ENCODE data around the gene TMEM127. TPM values are rescaled to one million over a fixed set of nuclear protein-coding genes. Genes with fewer than 3 reads are reported as not detected.

TMEM127 gene
- total and polyA plus RNA-seq, 12 donors, result 14.9 to 89.2 (median 63.3) TPM

DNA sequence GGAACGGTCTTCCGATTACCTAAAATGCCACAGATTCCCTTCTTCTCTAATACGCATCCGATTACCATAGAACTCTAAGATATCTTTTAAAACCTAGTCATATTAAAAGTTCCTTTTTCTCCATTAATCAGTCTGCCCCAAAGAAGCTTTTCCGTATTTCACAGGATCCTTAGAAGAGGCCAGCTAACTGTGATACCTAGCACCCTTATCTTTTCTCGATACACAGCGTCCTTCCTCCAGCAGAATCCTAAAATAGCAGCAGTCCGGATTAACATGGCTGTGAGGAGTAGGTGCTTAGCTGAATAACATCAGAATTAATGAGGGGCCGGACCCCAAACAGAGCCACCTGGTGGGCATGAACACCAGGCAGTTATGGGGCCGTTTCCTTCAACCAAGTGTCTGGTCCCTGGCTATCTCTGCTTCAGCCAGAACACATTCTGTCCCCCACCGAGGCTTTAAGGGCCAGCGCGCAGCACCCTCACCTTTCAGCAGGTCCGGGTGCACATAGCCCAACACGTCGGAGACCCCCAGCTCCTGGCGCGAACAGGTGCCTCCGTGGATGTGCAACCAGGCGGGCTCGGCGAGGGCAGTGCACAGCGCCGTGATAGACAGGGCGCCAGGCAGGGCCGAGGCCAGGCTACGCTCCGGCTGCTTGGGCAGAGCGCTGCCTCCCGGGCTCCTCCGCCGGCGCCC lies 995 bp downstream of the TMEM127 start:
- intact Hi-C loops (cut with DNase I), result loop anchor here in 1 of 2 donors (10.0 kb wide), 1 partner anchor 120 kb away; the partner anchor contains the start of gene DUSP2
- Histone ChIP-seq H3K9me3 (replicated peaks in 1 of 3) (no peaks in the 10 kb centered on the region), H3K36me3 (replicated peaks in 1 of 2) (peaks cover 0 to 40% of the 10 kb centered on the region in 2 donors), H3K27ac (peak overlapping the region in 4 of 5 donors; percentile 93 to 99 (median 95)), H3K4me1 (replicated peaks in 1 of 2) (peaks cover 37 to 60% of the 10 kb centered on the region in 2 donors), H3K27me3 (no peaks in the 10 kb centered on the region), H3K4me3 (peak overlapping the region; percentile 3 to 97 (median 80))
- 8 to 30% (median 18%) methylated on average over 10 to 33 of the region's 33 CpGs for WGBS, 4 donors
- DNase-seq, result peak in 4 of 7 donors; percentile 32 to 67 (median 37)
- no peak for TF ChIP-seq POLR2A (IDR thresholded peaks at IDR 0.05)
- TF ChIP-seq, protein P1, sequence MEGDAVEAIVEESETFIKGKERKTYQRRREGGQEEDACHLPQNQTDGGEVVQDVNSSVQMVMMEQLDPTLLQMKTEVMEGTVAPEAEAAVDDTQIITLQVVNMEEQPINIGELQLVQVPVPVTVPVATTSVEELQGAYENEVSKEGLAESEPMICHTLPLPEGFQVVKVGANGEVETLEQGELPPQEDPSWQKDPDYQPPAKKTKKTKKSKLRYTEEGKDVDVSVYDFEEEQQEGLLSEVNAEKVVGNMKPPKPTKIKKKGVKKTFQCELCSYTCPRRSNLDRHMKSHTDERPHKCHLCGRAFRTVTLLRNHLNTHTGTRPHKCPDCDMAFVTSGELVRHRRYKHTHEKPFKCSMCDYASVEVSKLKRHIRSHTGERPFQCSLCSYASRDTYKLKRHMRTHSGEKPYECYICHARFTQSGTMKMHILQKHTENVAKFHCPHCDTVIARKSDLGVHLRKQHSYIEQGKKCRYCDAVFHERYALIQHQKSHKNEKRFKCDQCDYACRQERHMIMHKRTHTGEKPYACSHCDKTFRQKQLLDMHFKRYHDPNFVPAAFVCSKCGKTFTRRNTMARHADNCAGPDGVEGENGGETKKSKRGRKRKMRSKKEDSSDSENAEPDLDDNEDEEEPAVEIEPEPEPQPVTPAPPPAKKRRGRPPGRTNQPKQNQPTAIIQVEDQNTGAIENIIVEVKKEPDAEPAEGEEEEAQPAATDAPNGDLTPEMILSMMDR (IDR thresholded peaks at IDR 0.05), result peak in 4 of 6 experiments; percentile 20 to 29 (median 22)

DNA sequence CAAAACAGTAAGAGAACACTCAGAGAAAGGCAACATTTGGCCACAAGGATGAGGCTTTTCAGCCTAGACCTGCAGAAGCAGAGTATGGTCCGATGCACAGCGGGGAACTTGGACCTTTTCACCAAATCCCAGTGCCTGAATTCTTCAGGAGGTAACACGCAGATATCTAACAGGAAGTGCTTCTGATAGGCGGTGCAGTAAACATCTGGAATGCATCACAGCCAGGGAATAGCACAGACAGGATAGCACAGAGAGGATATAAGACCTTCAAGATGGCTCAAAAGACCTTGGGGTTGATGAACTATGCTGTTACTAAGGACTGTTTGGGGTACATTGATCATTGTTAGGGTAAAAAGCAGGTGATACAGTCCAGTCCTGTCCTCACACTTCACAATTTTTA lies 1.7 kb downstream of the TMEM127 start:
- Histone ChIP-seq H3K4me3 (peak overlapping the region in 2 of 4 donors; percentile 80 to 97), H3K27me3 (no peaks in the 10 kb centered on the region), H3K4me1 (replicated peaks in 1 of 2) (peaks cover 44 to 67% of the 10 kb centered on the region in 2 donors), H3K9me3 (replicated peaks in 1 of 3) (no peaks in the 10 kb centered on the region), H3K36me3 (replicated peaks in 1 of 2) (peaks cover 0 to 33% of the 10 kb centered on the region in 2 donors), H3K27ac (peak overlapping the region in 4 of 5 donors; percentile 93 to 99 (median 95))
- intact Hi-C loops (cut with DNase I), result loop anchor here in 1 of 2 donors (10.0 kb wide), 1 partner anchor 119 kb away; the partner anchor contains the start of gene DUSP2
- whole genome bisulfite sequencing, 4 donors, result 38 to 59% (median 56%) methylated on average over 4 of the region's 4 CpGs
- no peak for TF ChIP-seq POLR2A (IDR thresholded peaks at IDR 0.05)
- TF ChIP-seq, protein P1 (IDR thresholded peaks at IDR 0.05), result no peak
- no peak for DNase-seq

DNA sequence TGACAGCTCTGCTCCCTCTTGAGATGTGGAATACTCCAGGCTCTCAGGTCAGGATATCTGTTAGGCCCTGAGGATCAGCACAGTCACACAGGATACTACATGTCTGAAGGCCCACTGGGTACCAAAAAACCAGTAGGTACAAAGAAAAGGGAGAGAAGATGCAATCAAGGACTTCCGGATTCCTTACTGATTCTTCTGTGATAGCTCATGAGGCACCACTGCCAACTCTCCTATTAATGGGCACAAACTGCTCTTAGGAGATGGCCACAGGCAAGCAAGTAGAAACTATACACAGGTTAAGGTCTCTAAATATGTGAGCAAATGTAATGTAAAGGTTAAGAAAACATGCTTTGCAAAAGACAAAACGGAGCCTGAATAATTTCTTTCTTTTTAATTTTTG lies 3.5 kb downstream of the TMEM127 start:
- H3K27ac ChIP-seq, result peak overlapping the region in 3 of 5 donors; percentile 21 to 95 (median 88)
- peaks cover 60 to 81% of the 10 kb centered on the region in 2 donors for H3K4me1 ChIP-seq (replicated peaks in 1 of 2)

More for the DNA sequence above, 3.5 kb downstream of the TMEM127 start:
- 51 to 66% (median 57%) methylated on average over 2 of the region's 2 CpGs for WGBS, 4 donors
- no peaks in the 10 kb centered on the region for H3K9me3 ChIP-seq (replicated peaks in 1 of 3)
- H3K27me3 ChIP-seq, result no peaks in the 10 kb centered on the region
- H3K36me3 ChIP-seq (replicated peaks in 1 of 2), result peaks cover 0 to 15% of the 10 kb centered on the region in 2 donors
- TF ChIP-seq POLR2A (IDR thresholded peaks at IDR 0.05), result no peak
- TF ChIP-seq, protein P1 (IDR thresholded peaks at IDR 0.05), result no peak
- DNase-seq, result no peak
- intact Hi-C loops (cut with DNase I), result loop anchor here in 1 of 2 donors (10.0 kb wide), 1 partner anchor 118 kb away; the partner anchor contains the start of gene DUSP2
- H3K4me3 ChIP-seq, result no peak overlapping the region
